ENCODE measurements around the gene CSNK1G1.

DNA sequence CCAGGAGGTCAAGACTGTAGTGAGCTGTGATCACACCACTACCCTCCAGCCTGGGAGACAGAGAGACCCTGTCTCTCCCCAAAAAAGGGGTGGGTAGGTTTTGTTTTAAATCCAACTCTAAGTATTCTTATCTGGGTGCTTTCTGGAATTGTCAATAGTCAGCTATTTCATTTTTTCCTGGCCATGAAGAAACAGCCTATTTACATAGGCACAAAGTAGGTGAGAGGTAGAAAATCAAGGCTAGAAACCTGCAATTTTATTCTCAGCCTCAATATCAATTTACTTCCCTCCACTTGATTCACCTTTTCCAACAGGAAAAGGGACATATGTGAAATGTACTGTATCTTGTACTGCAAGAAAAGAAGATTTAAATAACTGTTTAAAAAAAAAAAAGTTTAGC, 45.9 kb downstream of the CSNK1G1 start:
- TF ChIP-seq CTCF (conservative IDR thresholded peaks at IDR 0.05) (no peak), EZH2 (IDR thresholded peaks at IDR 0.05; ENCODE audit: low read depth) (no peak)
